ENCODE measurements around the gene NINJ1.

Gene NINJ1

GRCh38 chr9:93159601-93160471 is 25.8 kb upstream of the NINJ1 start:
- no peak for DNase-seq (ENCODE audit: low spot score)
- Histone ChIP-seq H3K4me3 (no peak overlapping the region), H3K27ac (no peak overlapping the region)
- peak; percentile 92 for TF ChIP-seq CTCF (IDR thresholded peaks at IDR 0.05)

GRCh38 chr9:93156475-93157008 is 22.5 kb upstream of the NINJ1 start:
- no peak overlapping the region for H3K4me3 ChIP-seq
- no peak for TF ChIP-seq CTCF (IDR thresholded peaks at IDR 0.05)
- no peak overlapping the region for H3K27ac ChIP-seq
- DNase-seq (ENCODE audit: low spot score) = no peak

- DNase-seq (ENCODE audit: low spot score) = no peak
- TF ChIP-seq CTCF (IDR thresholded peaks at IDR 0.05) = no peak
- Histone ChIP-seq H3K27ac (no peak overlapping the region), H3K4me3 (no peak overlapping the region)
Measured at GRCh38 chr9:93155716-93156474, 21.8 kb upstream of the NINJ1 start.

GRCh38 chr9:93154293-93154903 is 20.3 kb upstream of the NINJ1 start:
- no peak for DNase-seq (ENCODE audit: low spot score)
- no peak overlapping the region for H3K4me3 ChIP-seq
- H3K27ac ChIP-seq = no peak overlapping the region
- TF ChIP-seq CTCF (IDR thresholded peaks at IDR 0.05) = no peak

- no peak overlapping the region for H3K27ac ChIP-seq
- TF ChIP-seq CTCF (IDR thresholded peaks at IDR 0.05) = no peak
- no peak overlapping the region for H3K4me3 ChIP-seq
- DNase-seq (ENCODE audit: low spot score) = no peak
Measured at GRCh38 chr9:93151097-93151784, 17.2 kb upstream of the NINJ1 start.

- TF ChIP-seq CTCF (IDR thresholded peaks at IDR 0.05) = no peak
- H3K27ac ChIP-seq = no peak overlapping the region
- H3K4me3 ChIP-seq = no peak overlapping the region
- no peak for DNase-seq (ENCODE audit: low spot score)
Measured at GRCh38 chr9:93149361-93149760, 15.3 kb upstream of the NINJ1 start.

All from coronary artery (tissue), 2 donors.